NCI-H82 (cell line): ENCODE measurements around the gene AKAP12.

ENCODE experiments used
- DNase-seq: peaks from one replicate; lab custom pipeline; 2025; lab: John Stamatoyannopoulos, UW

The AKAP12 gene

GRCh38 chr6:151279891-151280290, 40.1 kb downstream of the AKAP12 start:
- DNase-seq: no peak

GRCh38 chr6:151280859-151281258, 41.1 kb downstream of the AKAP12 start:
- no peak for DNase-seq

- DNase-seq: no peak
Observed at GRCh38 chr6:151284012-151284411, 44.2 kb downstream of the AKAP12 start.

- DNase-seq: no peak
Observed at GRCh38 chr6:151284548-151285017, 44.8 kb downstream of the AKAP12 start.

GRCh38 chr6:151285122-151285521, 45.4 kb downstream of the AKAP12 start:
- no peak for DNase-seq

- no peak for DNase-seq
Observed at GRCh38 chr6:151286214-151286613, 46.4 kb downstream of the AKAP12 start.

- peak; percentile 52 for DNase-seq
Observed at GRCh38 chr6:151288712-151289398, 49.1 kb downstream of the AKAP12 start.

- no peak for DNase-seq
Observed at GRCh38 chr6:151289399-151290007, 49.7 kb downstream of the AKAP12 start.

- peak; percentile 77 for DNase-seq
Observed at GRCh38 chr6:151290877-151291721, 51.3 kb downstream of the AKAP12 start.

- peak; percentile 64 for DNase-seq
Observed at GRCh38 chr6:151291722-151292059, 51.9 kb downstream of the AKAP12 start.

- no peak for DNase-seq
Observed at GRCh38 chr6:151292974-151293687, 53.4 kb downstream of the AKAP12 start.

- DNase-seq: no peak
Observed at GRCh38 chr6:151293688-151294016, 53.9 kb downstream of the AKAP12 start.

GRCh38 chr6:151294561-151295101, 54.9 kb downstream of the AKAP12 start:
- no peak for DNase-seq

- DNase-seq: no peak
Observed at GRCh38 chr6:151297886-151298285, 58.1 kb downstream of the AKAP12 start.

- no peak for DNase-seq
Observed at GRCh38 chr6:151299011-151299410, 59.2 kb downstream of the AKAP12 start.

- no peak for DNase-seq
Observed at GRCh38 chr6:151300267-151300991, 60.7 kb downstream of the AKAP12 start.

- no peak for DNase-seq
Observed at GRCh38 chr6:151301547-151301946, 61.8 kb downstream of the AKAP12 start.

GRCh38 chr6:151303231-151303630, 63.5 kb downstream of the AKAP12 start:
- DNase-seq: no peak

- DNase-seq: no peak
Observed at GRCh38 chr6:151306269-151306783, 66.6 kb downstream of the AKAP12 start.

- no peak for DNase-seq
Observed at GRCh38 chr6:151307501-151307900, 67.7 kb downstream of the AKAP12 start.

- no peak for DNase-seq
Observed at GRCh38 chr6:151309619-151310018, 69.9 kb downstream of the AKAP12 start.
